AG09309 (cell line): Measurements from ENCODE around the gene KREMEN2.

ENCODE experiments used
- DNase-seq: peaks from one replicate; pipeline ENCODE4 v3.0.0-alpha.2; 2010; ENCODE audit warnings: low read depth
- H3K4me3 ChIP-seq: 2 replicates; pipeline ENCODE4 v1.5.1; 2011; ENCODE audit warnings: mild to moderate bottlenecking, low read depth, low read length, moderate library complexity; ENCODE audit not compliant: control insufficient read depth
- CTCF ChIP-seq: IDR thresholded peaks from 2 replicates; pipeline ENCODE4 v1.5.1; 2011; ENCODE audit warnings: mild to moderate bottlenecking, low read depth, low read length, inconsistent platforms; ENCODE audit not compliant: insufficient read depth, control insufficient read depth; ENCODE audit errors: missing control alignments

KREMEN2 gene

GRCh38 chr16:3010510-3010909 is 46.4 kb downstream of the KREMEN2 start:
- DNase-seq: no peak
- no peak overlapping the region for H3K4me3 ChIP-seq
- TF ChIP-seq CTCF: no peak

- no peak overlapping the region for H3K4me3 ChIP-seq
- TF ChIP-seq CTCF: no peak
- DNase-seq: no peak
These were observed 48.2 kb downstream of the KREMEN2 start for GRCh38 chr16:3012246-3012645.

GRCh38 chr16:3012828-3013420 is 48.8 kb downstream of the KREMEN2 start, which contains the start of gene CLDN9:
TSS of gene CLDN9 (plus strand) at chr16:3012923. CDS start at chr16:3013363, 440 bp downstream.
- no peak for DNase-seq
- TF ChIP-seq CTCF: no peak
- no peak within 1 kb of the TSS for H3K4me3 ChIP-seq

- DNase-seq: no peak
- TF ChIP-seq CTCF: no peak
- no peak overlapping the region for H3K4me3 ChIP-seq
These were observed 49.4 kb downstream of the KREMEN2 start for GRCh38 chr16:3013491-3013951.

- no peak overlapping the region for H3K4me3 ChIP-seq
- DNase-seq: no peak
- TF ChIP-seq CTCF: no peak
These were observed 50.1 kb downstream of the KREMEN2 start for GRCh38 chr16:3013998-3014690.

- H3K4me3 ChIP-seq: no peak overlapping the region
- no peak for DNase-seq
- no peak for TF ChIP-seq CTCF
These were observed 50.9 kb downstream of the KREMEN2 start for GRCh38 chr16:3014971-3015370.
